GM18507 (cell line): ENCODE data around the gene DYRK2.

Experiments
- DNase-seq: peaks from one replicate; pipeline ENCODE4 v3.0.0; 2011; ENCODE audit warnings: low read depth; ENCODE audit not compliant: insufficient read length; ENCODE audit errors: extremely low spot score
- FAIRE-seq: peaks from 2 replicates; lab custom pipeline; 2011; peaks lifted over from hg19 to GRCh38; lab: Jason Lieb, UNC

The DYRK2 gene

GRCh38 chr12:67648521-67649260 is at the start of gene DYRK2:
Gene DYRK2 (plus strand): TSS chr12:67648745. CDS start chr12:67649134, 389 bp downstream.
- FAIRE-seq (no peak), DNase-seq (peak; percentile 72)

DNA sequence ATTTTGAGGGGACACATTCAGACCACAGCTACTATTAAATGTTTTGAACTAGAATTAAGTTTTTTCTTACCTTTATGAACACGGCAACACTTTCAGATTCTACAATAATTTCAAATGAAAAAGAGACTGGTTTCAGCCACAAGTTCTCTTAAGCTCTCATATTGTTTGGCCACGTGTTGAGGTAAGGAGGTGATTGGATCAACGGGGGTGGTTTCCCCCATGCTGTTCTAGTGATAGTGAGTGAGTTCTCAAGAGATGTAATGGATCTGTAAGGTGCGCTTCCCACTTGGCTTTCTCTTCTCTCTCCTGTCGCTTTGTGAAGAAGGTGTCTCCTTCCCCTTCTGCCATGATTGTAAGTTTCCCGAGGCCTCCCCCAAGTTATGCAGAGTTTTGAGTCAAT is 48.9 kb upstream of the DYRK2 start:
- DNase-seq (no peak), FAIRE-seq (no peak)

DNA sequence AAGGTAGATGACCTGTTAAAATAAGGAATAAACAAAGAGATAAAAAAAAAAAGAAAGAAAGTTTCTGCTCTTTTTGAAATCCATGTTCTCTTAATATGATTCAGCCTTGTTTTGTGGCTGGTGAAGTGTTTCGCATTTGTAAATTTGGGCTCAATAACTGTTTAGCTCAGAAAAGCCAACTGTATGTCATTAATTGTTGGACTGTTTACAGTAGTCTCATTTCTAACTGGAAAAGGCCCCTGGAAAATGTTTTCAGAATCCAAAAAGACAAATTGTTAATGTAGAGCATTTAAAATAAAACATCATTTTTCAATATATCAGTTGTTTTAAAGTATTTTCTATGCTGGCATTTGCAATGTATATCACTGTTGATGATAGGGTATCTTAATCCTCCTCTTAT is 47.4 kb upstream of the DYRK2 start:
- no peak for DNase-seq
- no peak for FAIRE-seq

DNA sequence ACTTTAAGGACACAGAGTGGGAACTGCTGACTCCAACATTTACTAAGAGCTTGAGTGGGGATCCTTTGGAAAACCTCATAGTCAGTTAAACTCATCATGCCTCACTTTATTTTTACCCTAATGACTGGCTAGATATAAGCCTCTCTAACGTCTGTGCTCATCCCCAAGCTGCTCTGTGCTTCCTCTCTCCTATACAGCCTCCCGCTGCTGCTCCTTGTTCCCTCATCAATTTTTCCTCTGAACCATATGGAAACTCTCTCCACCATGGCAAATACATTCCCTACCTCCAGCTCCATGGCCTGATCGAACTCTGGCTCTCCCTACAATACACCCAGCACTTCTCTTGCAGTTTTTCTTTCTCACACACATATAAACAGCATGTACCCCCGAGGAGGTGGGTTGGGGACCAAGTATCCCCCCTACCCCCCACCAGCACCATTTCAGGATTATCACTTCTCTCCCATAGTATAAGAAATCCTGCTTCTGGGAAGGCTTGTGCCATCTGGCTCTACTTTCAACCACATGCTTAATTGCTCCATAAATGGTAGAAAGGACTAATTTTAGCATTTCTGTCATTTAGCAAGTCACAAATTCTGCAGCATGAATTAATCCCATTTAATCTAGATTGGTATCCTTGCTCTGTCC is 39.2 kb upstream of the DYRK2 start:
- FAIRE-seq: no peak
- no peak for DNase-seq

- FAIRE-seq (no peak), DNase-seq (no peak)
Observed at GRCh38 chr12:67613040-67613439, 35.5 kb upstream of the DYRK2 start.

GRCh38 chr12:67617629-67618028 is 30.9 kb upstream of the DYRK2 start:
- FAIRE-seq: no peak
- no peak for DNase-seq

DNA sequence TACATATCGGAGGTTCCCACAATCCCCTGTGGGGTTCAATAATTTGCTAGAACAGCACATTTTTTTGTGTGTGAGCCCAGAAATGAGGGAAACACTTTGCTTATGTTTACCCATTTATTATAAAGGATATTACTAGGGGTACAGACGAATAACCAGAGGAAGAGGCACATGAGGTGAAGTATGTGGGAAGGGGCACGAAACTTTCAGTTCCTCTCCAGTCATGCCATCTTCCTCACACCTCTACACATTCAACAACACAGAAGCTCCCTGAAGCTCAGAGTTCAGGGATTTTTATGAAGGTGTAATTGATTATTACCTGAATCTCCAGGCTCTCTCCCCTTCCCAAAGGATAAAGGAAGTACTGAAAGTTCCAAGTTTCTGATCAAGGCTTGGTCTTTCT is 30.2 kb upstream of the DYRK2 start:
- no peak for DNase-seq

DNA sequence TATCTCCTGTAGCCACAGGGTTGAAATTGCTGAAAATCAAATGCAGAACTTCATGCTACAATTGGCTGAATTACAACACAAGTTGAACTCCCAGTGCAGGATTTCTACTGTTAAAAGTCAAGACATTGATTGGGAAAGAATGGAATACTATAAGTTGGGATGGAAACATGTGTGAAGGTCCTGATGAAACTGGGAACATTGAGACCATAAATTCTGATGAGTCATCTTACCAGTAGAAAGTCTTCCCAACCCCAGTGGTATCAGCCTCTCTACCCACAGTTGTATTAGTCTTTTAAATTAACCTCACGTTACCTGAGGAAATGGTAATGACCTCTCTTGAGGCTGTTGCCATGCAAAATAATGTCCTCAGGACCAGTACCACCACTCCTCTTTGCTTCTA is 27.4 kb upstream of the DYRK2 start:
- DNase-seq: no peak
- FAIRE-seq: no peak

More for the DNA sequence above, 30.2 kb upstream of the DYRK2 start:
- no peak for FAIRE-seq

GRCh38 chr12:67621926-67622325 is 26.6 kb upstream of the DYRK2 start:
- no peak for FAIRE-seq
- no peak for DNase-seq

- FAIRE-seq (no peak), DNase-seq (no peak)
Observed at GRCh38 chr12:67623259-67623658, 25.3 kb upstream of the DYRK2 start.

DNA sequence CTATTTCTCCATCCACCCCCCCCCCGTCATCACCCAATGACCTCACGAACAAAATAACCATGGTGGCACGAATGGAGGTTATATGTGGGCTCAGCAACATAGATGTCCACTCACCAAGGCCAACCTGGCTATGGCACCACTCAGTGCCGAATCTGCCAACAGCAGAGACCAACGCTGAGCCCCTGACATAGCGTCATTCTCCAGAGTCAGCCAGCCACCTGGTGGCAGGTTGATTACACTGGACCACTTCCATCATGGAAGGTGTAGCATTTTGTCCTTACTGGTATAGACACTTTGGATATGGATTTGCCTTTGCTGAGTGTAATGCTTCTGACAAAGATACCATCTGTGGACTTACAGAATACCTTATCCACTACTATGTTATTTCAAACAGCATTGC is 24.2 kb upstream of the DYRK2 start:
- DNase-seq: no peak
- no peak for FAIRE-seq

DNA sequence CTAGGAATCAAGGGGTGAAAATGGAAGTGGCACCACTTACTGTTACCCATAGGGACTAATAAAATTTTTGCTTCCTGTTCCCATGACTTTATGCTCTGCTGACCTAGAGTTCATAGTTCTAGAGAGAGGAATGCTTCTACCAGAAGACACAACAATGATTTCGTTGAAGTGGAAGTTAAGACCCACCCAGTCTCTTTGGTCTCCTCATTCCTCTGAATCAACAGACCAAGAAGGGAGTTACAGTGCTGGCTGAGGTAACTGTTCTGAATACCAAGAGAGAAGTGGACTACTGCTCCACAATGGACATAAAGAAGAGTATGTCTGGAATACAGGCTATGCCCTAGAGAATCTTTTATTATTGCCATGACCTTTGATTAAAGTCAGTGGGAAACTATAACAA is 23.5 kb upstream of the DYRK2 start:
- DNase-seq (no peak), FAIRE-seq (no peak)

- DNase-seq: no peak
- no peak for FAIRE-seq
Observed at GRCh38 chr12:67626156-67626555, 22.4 kb upstream of the DYRK2 start.

- FAIRE-seq (peak; percentile 85), DNase-seq (peak; percentile 5)
Observed at GRCh38 chr12:67630373-67631088, 18.0 kb upstream of the DYRK2 start.

GRCh38 chr12:67632005-67632404 is 16.5 kb upstream of the DYRK2 start:
- FAIRE-seq: no peak
- no peak for DNase-seq

DNA sequence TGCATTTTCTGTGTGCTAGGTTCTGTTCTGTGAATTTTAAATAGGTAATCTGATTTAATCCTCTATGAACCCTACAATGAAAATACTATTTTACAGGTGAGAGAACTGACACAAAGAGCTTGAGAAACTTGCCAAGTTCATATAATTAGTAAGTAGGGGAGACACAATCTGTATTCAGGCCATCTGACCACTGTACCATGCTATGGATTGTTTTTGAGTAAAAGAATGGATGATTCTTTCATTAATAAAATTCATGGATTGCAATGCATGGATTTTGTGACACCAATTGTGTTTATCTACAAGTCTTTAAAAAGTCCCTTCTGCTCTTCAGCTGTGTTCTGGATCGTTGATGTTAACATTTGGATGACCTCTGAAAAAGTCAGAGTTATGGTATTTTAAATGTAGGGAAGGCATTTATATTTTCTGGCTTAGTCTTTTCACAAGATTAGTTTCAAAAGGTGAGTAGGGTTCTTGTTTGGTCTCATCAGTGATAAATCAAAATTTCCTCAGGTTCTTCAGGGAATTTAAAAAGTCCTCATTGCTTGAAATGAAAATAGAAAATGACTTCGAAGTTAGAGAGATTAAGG is 15.4 kb upstream of the DYRK2 start:
- DNase-seq (no peak), FAIRE-seq (no peak)

DNA sequence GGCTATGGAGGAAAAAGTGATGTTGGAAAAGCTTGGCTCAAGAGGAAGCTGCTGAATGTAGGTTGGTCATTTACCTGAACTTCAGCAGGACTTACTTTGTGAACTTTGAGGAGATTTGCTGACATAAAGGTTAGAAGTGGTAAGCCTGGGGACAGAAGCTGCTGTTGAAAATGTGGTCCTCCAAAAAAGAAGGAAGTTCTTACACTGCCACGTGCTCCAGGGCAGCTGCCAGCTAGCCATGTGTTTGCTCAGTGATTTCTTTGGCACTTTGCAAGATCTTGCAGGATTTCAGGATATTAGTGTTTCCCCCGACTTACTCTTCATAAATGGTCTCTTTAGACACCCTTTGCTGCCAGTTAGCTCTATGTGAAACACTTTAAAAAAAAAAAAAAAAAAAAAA is 14.8 kb upstream of the DYRK2 start:
- no peak for FAIRE-seq
- DNase-seq: no peak

DNA sequence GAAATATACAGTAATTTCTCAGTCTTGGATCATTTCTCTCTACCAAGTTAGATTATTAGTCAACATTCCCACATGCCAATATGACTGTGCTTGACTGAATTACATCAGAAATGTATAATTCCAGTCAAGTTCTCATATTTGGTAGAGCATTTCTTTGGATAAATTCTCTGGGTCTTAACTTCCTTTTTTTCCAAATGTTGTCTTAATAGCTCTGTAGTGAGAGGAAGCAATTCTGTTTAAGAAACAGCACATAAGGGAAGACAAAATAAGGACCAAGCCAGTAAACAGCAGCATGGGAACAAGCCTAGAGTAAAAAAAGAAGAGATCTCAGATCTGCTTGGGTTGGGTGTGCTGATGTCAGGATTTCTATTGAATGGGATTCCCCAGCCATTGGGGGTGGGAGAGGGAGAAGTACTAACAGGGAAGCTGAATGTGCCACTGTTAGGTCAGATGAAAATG is 14.2 kb upstream of the DYRK2 start:
- DNase-seq (no peak), FAIRE-seq (no peak)

GRCh38 chr12:67637718-67638117 is 10.8 kb upstream of the DYRK2 start:
- no peak for FAIRE-seq
- DNase-seq: no peak

GRCh38 chr12:67638694-67639093 is 9.9 kb upstream of the DYRK2 start:
- DNase-seq: no peak

More at GRCh38 chr12:67638694-67639093, 9.9 kb upstream of the DYRK2 start:
- FAIRE-seq: no peak
